Urinary bladder (tissue), 4 donors: ENCODE measurements around the gene MAP4K1. TPM values are rescaled to one million over a fixed set of nuclear protein-coding genes. Genes with fewer than 3 reads are reported as not detected.
"Not testable (repeated sequence)": the region's sequence is repeated elsewhere in the genome, so short reads cannot be mapped to it uniquely, and the experiment has no call there.

Experiments used
- DNase-seq: peaks from one replicate; pipeline ENCODE4 v3.0.0-alpha.2; 2015; ENCODE audit errors: extremely low spot score
- H3K27ac ChIP-seq: one replicate; pipeline ENCODE4 v1.5.1; 2013; ENCODE audit warnings: low read depth, mild to moderate bottlenecking, moderate library complexity
- H3K36me3 ChIP-seq: one replicate; pipeline ENCODE4 v1.6.1; 2013; ENCODE audit warnings: mild to moderate bottlenecking, moderate library complexity; ENCODE audit not compliant: insufficient read depth
- H3K4me1 ChIP-seq: one replicate; pipeline ENCODE4 v1.6.1; 2013; ENCODE audit warnings: mild to moderate bottlenecking, moderate library complexity; ENCODE audit not compliant: insufficient read depth
- H3K4me3 ChIP-seq: one replicate; pipeline ENCODE4 v1.5.1; 2013; ENCODE audit warnings: low read depth, low read length
- WGBS: extraction: QIAGEN DNeasy Blood & Tissue Kit; methylation state at CpG from one replicate; pipeline ENCODE4 v1.1.7; 2013; 5-methylcytosine and 5-hydroxymethylcytosine counted together
- polyA plus RNA-seq: library from polyadenylated mRNA; stranded (reverse); fragments of 200-250 nt; gene quantifications from one replicate; pipeline ENCODE4 v1.2.3, GENCODE V29; 2013
- total RNA-seq: library from RNA; depleted of rRNA; stranded (reverse); fragments of >200 nt; gene quantifications from one replicate; pipeline ENCODE4 v1.2.3, GENCODE V29; 2014
- donor health status: healthy with polysubstance abuse.
- donor health status: healthy.

MAP4K1 gene
- total and polyA plus RNA-seq, 2 donors = 1.9 to 2.2 TPM

GRCh38 chr19:38561053-38561606 is 56.6 kb downstream of the MAP4K1 start:
- WGBS = 93% methylated on average over 42 of the region's 42 CpGs
- Histone ChIP-seq H3K4me3 (no peak overlapping the region), H3K36me3 (no peaks in the 10 kb centered on the region), H3K27ac (no peak overlapping the region), H3K4me1 (no peaks in the 10 kb centered on the region)
- no peak for DNase-seq

DNA sequence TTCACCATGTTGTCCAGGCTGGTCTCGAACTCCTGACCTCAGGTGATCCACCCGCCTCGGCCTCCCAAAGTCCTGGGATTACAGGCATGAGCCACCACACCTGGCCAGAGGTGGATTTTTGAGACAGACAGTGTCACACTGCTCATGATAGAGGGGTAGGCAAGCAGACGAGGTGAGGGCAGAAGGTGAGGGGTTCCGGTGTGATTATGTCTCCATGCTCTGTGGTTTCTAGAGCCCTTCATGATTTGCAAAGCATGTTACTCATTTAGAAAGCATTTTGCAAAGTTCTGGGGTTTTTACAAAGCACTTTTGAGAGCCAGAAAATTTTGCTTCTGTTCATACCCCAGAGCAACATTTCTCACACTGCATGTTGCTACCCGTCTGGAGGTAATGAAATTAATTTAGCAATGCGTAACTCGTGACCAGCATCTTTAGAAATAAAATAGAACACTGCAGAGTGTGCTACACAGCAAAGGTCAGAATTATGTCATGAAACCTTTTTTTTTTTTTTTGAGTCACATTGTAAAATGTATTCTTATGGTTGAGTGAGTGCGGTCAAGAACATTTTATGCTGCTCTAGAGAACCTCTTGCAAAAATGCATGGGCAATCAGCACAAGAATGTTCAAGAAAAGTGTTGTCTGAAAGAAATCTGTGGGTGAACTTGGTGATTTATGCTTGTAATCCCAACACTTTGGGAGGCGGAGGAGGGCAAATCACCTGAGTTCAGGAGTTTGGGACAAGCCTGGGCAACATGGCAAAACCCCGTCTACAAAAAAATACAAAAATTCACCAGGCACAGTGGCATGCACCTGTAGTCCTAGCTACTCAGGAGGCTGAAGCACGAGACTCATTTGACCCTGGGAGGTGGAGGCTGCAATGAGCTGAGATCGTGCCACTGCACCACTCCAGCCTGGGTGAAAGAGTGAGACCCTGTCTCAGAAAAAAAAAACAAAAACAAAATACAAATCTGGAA is 58.0 kb downstream of the MAP4K1 start:
- no peaks in the 10 kb centered on the region for H3K4me1 ChIP-seq
- H3K36me3 ChIP-seq = no peaks in the 10 kb centered on the region
- WGBS = 77% methylated on average over 13 of the region's 13 CpGs
- no peak overlapping the region for H3K27ac ChIP-seq
- DNase-seq = no peak
- H3K4me3 ChIP-seq = no peak overlapping the region

DNA sequence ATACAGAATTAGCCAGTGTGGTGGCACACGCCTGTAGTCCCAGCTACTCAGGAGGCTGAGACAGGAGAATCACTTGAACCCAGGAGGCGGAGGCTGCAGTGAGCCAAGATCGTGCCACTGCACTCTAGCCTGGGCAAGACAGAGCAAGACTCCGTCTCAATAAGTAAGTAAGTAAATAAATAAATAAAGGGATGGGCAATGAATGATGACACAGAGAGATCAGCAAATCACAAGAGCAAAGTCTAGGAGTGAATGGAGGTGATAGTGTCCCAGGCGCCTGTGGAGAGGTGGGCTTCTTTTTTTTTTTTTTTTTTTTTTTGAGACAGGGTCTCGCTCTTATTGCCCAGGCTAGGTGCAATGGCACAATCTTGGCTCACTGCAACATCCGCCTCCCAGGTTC is 58.8 kb downstream of the MAP4K1 start:
- not testable (repeated sequence) for DNase-seq, H3K36me3 ChIP-seq, H3K4me1 ChIP-seq, H3K4me3 ChIP-seq, H3K27ac ChIP-seq
- WGBS = 88% methylated on average over 7 of the region's 7 CpGs

DNA sequence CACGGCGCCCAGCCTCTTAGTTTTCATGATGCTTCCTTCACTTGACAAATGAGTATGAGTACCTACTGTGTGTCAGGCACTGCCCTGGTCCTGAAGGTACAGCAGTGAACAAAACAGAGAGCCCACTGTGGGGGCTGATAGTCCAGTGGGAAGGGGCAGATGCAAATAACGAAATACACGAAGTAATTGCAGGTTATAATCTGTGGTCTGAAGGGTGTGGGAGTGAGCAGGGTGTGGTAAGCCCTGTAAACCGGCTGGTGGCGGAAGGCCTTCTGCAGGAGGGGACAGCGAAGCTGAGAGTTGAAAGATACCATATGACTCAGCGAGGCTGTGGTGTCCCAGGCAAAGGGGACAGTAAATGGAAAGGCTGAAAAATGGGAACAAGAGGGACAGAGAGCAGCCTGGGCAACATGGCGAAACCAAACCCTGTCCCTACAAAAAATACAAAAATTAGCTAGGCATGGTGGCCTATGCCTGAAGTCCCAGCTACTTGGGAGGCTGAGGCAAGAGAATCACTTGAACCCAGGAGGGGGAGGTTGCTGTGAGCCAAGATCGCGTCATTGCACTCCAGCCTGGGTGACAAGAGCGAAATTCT is 60.5 kb downstream of the MAP4K1 start:
- 73% methylated on average over 12 of the region's 12 CpGs for WGBS
- Histone ChIP-seq H3K36me3 (no peaks in the 10 kb centered on the region), H3K27ac (no peak overlapping the region), H3K4me1 (no peaks in the 10 kb centered on the region), H3K4me3 (no peak overlapping the region)
- DNase-seq = no peak

DNA sequence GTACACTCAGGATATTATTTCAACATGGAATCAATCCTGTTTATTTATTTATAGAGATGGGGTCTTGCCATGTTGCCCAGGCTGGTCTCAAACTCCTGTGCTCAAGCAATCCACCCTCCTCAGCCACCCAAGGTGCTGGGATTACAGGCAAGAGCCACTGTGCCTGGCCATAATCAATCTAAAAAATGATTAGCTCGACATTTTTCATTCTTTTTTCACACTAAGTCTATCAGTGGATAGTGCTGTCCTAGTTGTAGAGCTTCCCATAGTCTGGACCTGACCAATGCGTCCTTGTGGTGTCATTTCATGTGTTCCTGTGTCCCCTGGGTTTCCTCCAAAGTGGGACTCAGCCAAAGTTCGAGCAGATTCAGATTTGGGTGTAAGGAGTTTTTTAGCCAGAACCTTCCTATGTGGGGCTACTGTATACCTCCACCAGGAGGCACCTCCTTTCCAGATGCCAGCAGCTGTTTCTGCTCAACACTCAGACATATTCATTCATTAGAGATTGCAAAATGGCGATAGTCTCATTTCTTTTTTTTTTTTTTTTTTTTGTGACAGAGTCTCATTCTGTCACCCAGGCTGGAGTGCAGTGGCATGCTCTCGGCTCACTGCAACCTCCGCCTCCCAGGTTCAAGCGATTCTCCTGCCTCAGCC is 61.1 kb downstream of the MAP4K1 start:
- 67% methylated on average over 7 of the region's 7 CpGs for WGBS
- Histone ChIP-seq H3K36me3 (no peaks in the 10 kb centered on the region), H3K4me1 (no peaks in the 10 kb centered on the region), H3K27ac (no peak overlapping the region), H3K4me3 (no peak overlapping the region)
- no peak for DNase-seq

- H3K36me3 ChIP-seq = no peaks in the 10 kb centered on the region
- H3K4me1 ChIP-seq = no peaks in the 10 kb centered on the region
- 79% methylated on average over 8 of the region's 8 CpGs for WGBS
- no peak overlapping the region for H3K27ac ChIP-seq
- H3K4me3 ChIP-seq = no peak overlapping the region
- no peak for DNase-seq
Measured at GRCh38 chr19:38555200-38555599, 62.6 kb downstream of the MAP4K1 start.

DNA sequence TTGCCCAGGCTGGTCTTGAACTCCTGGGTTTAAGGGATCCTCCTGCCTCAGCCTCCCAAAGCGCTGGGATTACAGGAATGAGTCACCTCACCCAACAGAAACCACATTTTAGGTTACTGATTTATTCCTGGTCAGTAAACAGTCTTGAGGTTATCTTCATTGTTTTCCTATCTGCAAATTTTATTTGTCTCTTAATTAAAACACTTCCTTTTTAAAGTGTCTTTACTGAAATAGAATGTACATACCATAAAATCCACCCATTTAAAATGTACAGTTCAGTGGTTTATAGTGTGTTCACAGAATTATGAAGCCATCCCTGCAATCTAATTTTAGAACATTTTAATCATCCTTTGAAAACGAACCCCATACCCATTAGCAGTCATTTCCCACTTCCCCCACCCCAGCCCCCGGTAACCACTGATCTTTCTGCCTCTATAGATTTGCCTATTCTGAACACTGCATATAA is 63.0 kb downstream of the MAP4K1 start:
- 57% methylated on average over 3 of the region's 3 CpGs for WGBS
- Histone ChIP-seq H3K4me3 (no peak overlapping the region), H3K27ac (no peak overlapping the region), H3K4me1 (no peaks in the 10 kb centered on the region), H3K36me3 (no peaks in the 10 kb centered on the region)
- no peak for DNase-seq

- 91% methylated on average over 1 of the region's 1 CpG for WGBS
- H3K36me3 ChIP-seq, H3K27ac ChIP-seq, H3K4me1 ChIP-seq, DNase-seq, H3K4me3 ChIP-seq: not testable (repeated sequence)
Measured at GRCh38 chr19:38553239-38553638, 64.5 kb downstream of the MAP4K1 start.

GRCh38 chr19:38551450-38551813 is 66.3 kb downstream of the MAP4K1 start:
- Histone ChIP-seq H3K27ac (no peak overlapping the region), H3K36me3 (no peaks in the 10 kb centered on the region), H3K4me3 (no peak overlapping the region), H3K4me1 (no peaks in the 10 kb centered on the region)
- WGBS = 64% methylated on average over 6 of the region's 6 CpGs
- DNase-seq = no peak

DNA sequence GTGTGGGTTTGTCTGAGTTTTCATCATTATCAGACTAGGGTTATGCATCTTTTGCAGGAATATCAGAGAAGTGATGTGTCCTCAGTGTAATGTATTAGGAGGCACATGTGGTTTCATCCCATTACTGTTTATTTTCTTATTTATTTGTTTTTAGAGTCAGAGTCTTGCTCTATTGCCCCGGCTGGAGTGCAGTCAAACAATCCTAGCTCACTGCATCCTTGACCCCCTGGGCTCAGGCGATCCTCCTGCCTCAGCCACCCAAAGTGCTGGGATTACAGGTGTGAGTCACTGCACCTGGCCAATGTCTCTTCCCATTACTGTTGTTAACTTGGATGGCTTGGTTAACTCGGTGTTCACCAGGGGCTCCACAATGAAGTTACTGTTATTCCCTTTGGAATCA is 67.4 kb downstream of the MAP4K1 start:
- no peak for DNase-seq
- no peak overlapping the region for H3K27ac ChIP-seq
- 78% methylated on average over 3 of the region's 3 CpGs for WGBS

DNA sequence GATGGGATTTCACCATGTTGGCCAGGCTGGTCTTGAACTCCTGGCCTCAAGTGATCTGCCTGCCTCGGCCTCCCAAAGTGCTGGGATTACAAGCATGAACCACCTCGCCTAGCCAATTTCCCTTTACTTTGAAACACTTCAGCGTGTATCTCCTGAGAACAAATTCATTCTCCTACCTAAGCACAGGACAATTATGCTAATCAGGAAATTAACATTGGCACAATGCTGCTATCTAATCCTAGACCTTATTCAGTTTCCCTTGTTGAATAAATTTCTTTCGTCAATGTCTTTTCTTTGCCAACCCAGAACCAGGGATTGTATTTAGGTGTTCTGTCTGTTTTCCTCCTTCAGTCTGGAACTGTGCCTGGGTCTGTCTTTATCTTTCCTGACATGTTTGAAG is 67.8 kb downstream of the MAP4K1 start:
- H3K27ac ChIP-seq = no peak overlapping the region
- 77% methylated on average over 4 of the region's 4 CpGs for WGBS
- H3K4me3 ChIP-seq = no peak overlapping the region
- H3K36me3 ChIP-seq = no peaks in the 10 kb centered on the region
- no peak for DNase-seq
- no peaks in the 10 kb centered on the region for H3K4me1 ChIP-seq

More for the DNA sequence above, 67.4 kb downstream of the MAP4K1 start:
- H3K4me3 ChIP-seq = no peak overlapping the region
- H3K4me1 ChIP-seq = no peaks in the 10 kb centered on the region
- H3K36me3 ChIP-seq = no peaks in the 10 kb centered on the region

- no peak overlapping the region for H3K27ac ChIP-seq
- no peak overlapping the region for H3K4me3 ChIP-seq
- DNase-seq = no peak
- 86% methylated on average over 5 of the region's 5 CpGs for WGBS
- no peaks in the 10 kb centered on the region for H3K4me1 ChIP-seq
- no peaks in the 10 kb centered on the region for H3K36me3 ChIP-seq
Measured at GRCh38 chr19:38549061-38549460, 68.7 kb downstream of the MAP4K1 start.

DNA sequence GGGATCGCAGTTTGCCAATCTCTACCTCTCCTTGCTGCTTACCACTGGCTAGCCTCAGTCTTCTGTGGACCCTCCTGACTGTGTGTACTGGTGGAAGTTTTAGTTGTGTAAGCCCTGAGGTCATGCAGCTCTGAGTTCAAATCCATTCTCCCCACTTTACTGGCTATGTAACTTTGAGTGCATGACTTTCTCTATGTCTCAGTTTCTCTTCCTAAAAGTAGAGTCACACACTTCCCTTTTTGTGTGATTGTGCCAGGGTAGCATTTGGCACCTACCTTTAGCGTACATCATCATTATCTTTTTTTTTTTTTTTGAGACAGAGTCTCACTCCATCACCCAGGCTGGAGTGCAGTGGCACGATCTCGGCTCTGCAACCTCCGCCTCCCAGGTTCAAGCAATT is 70.3 kb downstream of the MAP4K1 start:
- Histone ChIP-seq H3K4me1 (no peaks in the 10 kb centered on the region), H3K4me3 (no peak overlapping the region), H3K36me3 (no peaks in the 10 kb centered on the region), H3K27ac (no peak overlapping the region)
- DNase-seq = no peak
- 90% methylated on average over 5 of the region's 5 CpGs for WGBS
